Activated CD8-positive, alpha-beta T cell treated with anti-CD3 and anti-CD28 coated beads for 36 hours (primary cell): Measurements from ENCODE around the gene ZZZ3. TPM values are rescaled to one million over a fixed set of nuclear protein-coding genes. Genes with fewer than 3 reads are reported as not detected.

Source experiments
- ATAC-seq: fragments of 200-7000 bp; cut with Tn5 transposase; one replicate; pipeline ENCODE4 v1.10.0; 2021; ENCODE audit warnings: mild to moderate bottlenecking, moderate library complexity
- CTCF ChIA-PET: fragments of 350-600 bp; sonication (Branson Sonifier 250); formaldehyde crosslinking; loops from one replicate; lab custom pipeline; 2021; ENCODE audit warnings: antibody characterized with exemption; lab: Charles Lee
- POLR2A ChIA-PET: fragments of 350-600 bp; sonication (Branson Sonifier 250); formaldehyde crosslinking; loops from one replicate; lab custom pipeline; 2021; ENCODE audit warnings: antibody characterized with exemption; lab: Charles Lee
- DNase-seq: peaks from one replicate; pipeline ENCODE4 v3.0.0-alpha.2; 2020
- H3K27ac Mint-ChIP-seq: one replicate; pipeline ENCODE4 v1.8.0; 2021; ENCODE audit warnings: mild to moderate bottlenecking, mixed read lengths
- H3K27me3 Mint-ChIP-seq: one replicate; pipeline ENCODE4 v1.8.0; 2021; ENCODE audit warnings: mixed read lengths
- H3K36me3 Mint-ChIP-seq: one replicate; pipeline ENCODE4 v1.8.0; 2021; ENCODE audit warnings: low read depth, mixed read lengths
- H3K4me1 Mint-ChIP-seq: one replicate; pipeline ENCODE4 v1.8.0; 2021; ENCODE audit warnings: low read depth, mixed read lengths
- H3K4me3 Mint-ChIP-seq: one replicate; pipeline ENCODE4 v1.8.0; 2021; ENCODE audit warnings: mild to moderate bottlenecking, moderate library complexity, mixed read lengths
- H3K9me3 Mint-ChIP-seq: one replicate; pipeline ENCODE4 v1.8.0; 2021; ENCODE audit warnings: mixed read lengths
- CTCF ChIP-seq: fragments of 200-600 bp; IDR thresholded peaks from one replicate; pipeline ENCODE4 v1.8.0; 2022; ENCODE audit warnings: antibody characterized with exemption, mild to moderate bottlenecking
- intact Hi-C: fragments of 100-400 bp; cut with micrococcal nuclease; formaldehyde crosslinking; loops from one replicate; pipeline ENCODE4 v1.10.0; 2022
- total RNA-seq, 2 experiments: library from RNA; stranded (reverse); gene quantifications; one replicate each; pipeline ENCODE4 v1.2.3, GENCODE V29; 2021

Gene ZZZ3
- total RNA-seq, 2 experiments from 2014 or later: 37.7 to 39.5 TPM

GRCh38 chr1:77671836-77672235 lies 10.6 kb downstream of the ZZZ3 start:
- DNase-seq (no peak), ATAC-seq (no peak)
- H3K36me3 Mint-ChIP-seq: peaks cover 5% of the 10 kb centered on the region
- TF ChIP-seq CTCF: no peak
- no peaks in the 10 kb centered on the region for H3K9me3 Mint-ChIP-seq
- no peak overlapping the region for H3K27ac Mint-ChIP-seq
- H3K4me3 Mint-ChIP-seq: peak overlapping the region; percentile 38
- ChIA-PET POLR2A (interaction anchor here (1.3 kb wide), 1 partner anchor 11 kb away, joined by 5 read pairs; the partner anchor contains the start of gene ZZZ3), CTCF (no interaction called here)
- no peaks in the 10 kb centered on the region for H3K27me3 Mint-ChIP-seq
- intact Hi-C loops: no loop called here
- H3K4me1 Mint-ChIP-seq: peaks cover 73% of the 10 kb centered on the region

GRCh38 chr1:77670330-77670729 lies 12.1 kb downstream of the ZZZ3 start:
- Mint-ChIP-seq H3K36me3 (peaks cover 2% of the 10 kb centered on the region), H3K9me3 (no peaks in the 10 kb centered on the region), H3K4me3 (no peak overlapping the region), H3K27ac (no peak overlapping the region), H3K4me1 (peaks cover 72% of the 10 kb centered on the region), H3K27me3 (no peaks in the 10 kb centered on the region)
- intact Hi-C loops: no loop called here
- no peak for TF ChIP-seq CTCF
- CTCF ChIA-PET: interaction anchor here (0.6 to 1.0 kb wide), 2 partner anchors 8 to 234 kb away, joined by 3 read pairs; no protein-coding TSS in a partner anchor
- POLR2A ChIA-PET: interaction anchor here (0.7 kb wide), 2 partner anchors 11 to 12 kb away, joined by 3 to 5 read pairs; partner anchors contain the start of gene ZZZ3
- no peak for ATAC-seq
- no peak for DNase-seq

DNA sequence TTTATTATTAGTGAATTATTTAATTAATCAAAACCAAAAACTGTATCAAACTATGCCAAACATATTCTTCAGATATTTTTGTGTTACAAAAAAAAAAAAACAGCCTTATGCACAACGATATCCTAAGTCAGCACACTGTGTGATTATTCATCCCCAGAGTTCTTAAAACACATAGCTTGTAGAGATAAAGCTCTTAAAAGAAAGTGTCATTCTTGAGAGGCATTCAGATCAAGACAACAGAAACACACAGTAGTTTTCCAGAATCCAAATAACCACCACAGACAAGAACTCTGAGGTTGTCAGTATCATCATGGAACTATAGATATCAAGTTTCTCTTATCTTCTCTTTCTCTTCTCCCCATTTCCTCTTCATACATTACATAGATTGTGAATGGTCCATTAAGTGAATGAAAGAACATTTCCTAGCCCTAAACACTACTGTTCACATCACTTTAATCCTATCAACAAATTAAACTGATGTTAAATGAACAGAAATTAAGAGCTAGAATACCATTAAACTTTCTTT lies 13.5 kb downstream of the ZZZ3 start:
- intact Hi-C loops: no loop called here
- no peaks in the 10 kb centered on the region for H3K27me3 Mint-ChIP-seq
- peak overlapping the region; percentile 61 for H3K27ac Mint-ChIP-seq
- POLR2A ChIA-PET: interaction anchor here (0.5 to 0.9 kb wide), 3 partner anchors 11 to 1092 kb away, joined by 3 to 4 read pairs (median 3); no protein-coding TSS in a partner anchor
- no peaks in the 10 kb centered on the region for H3K9me3 Mint-ChIP-seq
- TF ChIP-seq CTCF: no peak
- DNase-seq: no peak
- CTCF ChIA-PET: interaction anchor here (1.0 kb wide), 1 partner anchor 10 kb away, joined by 3 read pairs; no protein-coding TSS in a partner anchor
- no peak overlapping the region for H3K4me3 Mint-ChIP-seq
- ATAC-seq: peak; percentile 42
- peaks cover 71% of the 10 kb centered on the region for H3K4me1 Mint-ChIP-seq
- peaks cover 4% of the 10 kb centered on the region for H3K36me3 Mint-ChIP-seq

DNA sequence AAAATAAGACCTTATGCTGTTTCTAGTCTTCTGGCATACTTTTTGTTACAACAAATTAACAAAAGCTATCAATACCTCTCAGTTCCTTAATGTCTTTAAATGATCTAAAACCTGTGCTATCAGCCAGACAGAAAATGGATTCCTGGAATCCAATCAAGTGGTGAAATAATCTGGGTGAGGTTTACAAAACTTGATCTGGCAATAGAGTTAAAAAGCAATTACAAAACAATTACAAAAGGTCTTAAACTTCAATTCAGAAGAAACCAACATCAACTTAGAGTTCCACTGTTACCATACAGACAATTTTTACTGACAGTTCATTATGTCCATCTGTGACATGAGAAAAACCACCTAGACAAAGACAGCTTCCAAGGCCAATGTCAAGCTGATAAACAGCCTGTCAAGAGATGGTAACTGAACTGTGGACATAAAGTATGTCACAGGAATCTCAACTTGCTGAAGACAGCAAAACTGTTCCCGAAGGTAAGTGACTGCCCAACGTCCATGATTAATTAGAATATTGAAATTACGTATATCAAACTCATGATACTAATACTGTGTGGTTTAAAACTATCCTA lies 17.4 kb downstream of the ZZZ3 start:
- ChIA-PET CTCF (no interaction called here), POLR2A (interaction anchor here (0.9 kb wide), 1 partner anchor 10 kb away, joined by 3 read pairs; no protein-coding TSS in a partner anchor)
- Mint-ChIP-seq H3K9me3 (no peaks in the 10 kb centered on the region), H3K4me3 (no peak overlapping the region), H3K4me1 (peaks cover 49% of the 10 kb centered on the region), H3K27me3 (no peaks in the 10 kb centered on the region), H3K36me3 (peaks cover 13% of the 10 kb centered on the region), H3K27ac (peak overlapping the region; percentile 67)
- intact Hi-C loops: no loop called here
- TF ChIP-seq CTCF: no peak
- ATAC-seq (no peak), DNase-seq (no peak)

- no peak overlapping the region for H3K27ac Mint-ChIP-seq
Measured at GRCh38 chr1:77661696-77662095, 20.8 kb downstream of the ZZZ3 start.

More at GRCh38 chr1:77661696-77662095, 20.8 kb downstream of the ZZZ3 start:
- TF ChIP-seq CTCF: no peak
- no peaks in the 10 kb centered on the region for H3K27me3 Mint-ChIP-seq
- CTCF ChIA-PET: no interaction called here
- H3K36me3 Mint-ChIP-seq: peaks cover 16% of the 10 kb centered on the region
- intact Hi-C loops: no loop called here
- no peak overlapping the region for H3K4me3 Mint-ChIP-seq
- ATAC-seq: no peak
- peaks cover 32% of the 10 kb centered on the region for H3K4me1 Mint-ChIP-seq
- DNase-seq: no peak
- POLR2A ChIA-PET: no interaction called here
- no peaks in the 10 kb centered on the region for H3K9me3 Mint-ChIP-seq
